Body of pancreas (tissue), 4 donors: ENCODE data around the gene MED27. TPM values are rescaled to one million over a fixed set of nuclear protein-coding genes. Genes with fewer than 3 reads are reported as not detected.

Source experiments
- ATAC-seq: fragments of 150-250 bp; one replicate; pipeline ENCODE4 v1.9.1; 2016
- DNase-seq, 4 donors: peaks; one replicate each; pipeline ENCODE4 v3.0.0-alpha.2; 2019
- H3K27ac ChIP-seq, 4 donors: fragments of 200-600 bp; sonication (generic); 1 replicate in 3 of 4; 2 replicates in 1 of 4; pipeline versions ENCODE4 v1.5.1 to v1.6.1; 2016 to 2019; ENCODE audit warnings: mild to moderate bottlenecking in 1 of 4, mixed read lengths in 1 of 4, moderate library complexity in 1 of 4
- H3K27me3 ChIP-seq, 2 donors: fragments of 200-600 bp; sonication (generic); one replicate each; pipeline ENCODE4 v1.6.0; 2016; ENCODE audit warnings: mild to moderate bottlenecking in 1 of 2
- H3K36me3 ChIP-seq, 2 donors: fragments of 200-600 bp; sonication (generic); replicated peaks in 1 of 2; 2 replicates each; pipeline ENCODE4 v1.5.1; 2016; ENCODE audit warnings: low read depth in 2 of 2; ENCODE audit not compliant: insufficient read depth in 1 of 2
- H3K4me1 ChIP-seq: fragments of 200-600 bp; sonication (generic); one replicate; pipeline ENCODE4 v1.6.0; 2016
- H3K4me3 ChIP-seq, 2 donors: fragments of 200-600 bp; sonication (generic); 1 replicate in 1 of 2; 2 replicates in 1 of 2; pipeline ENCODE4 v1.5.1; 2016 to 2019
- H3K9me3 ChIP-seq, 3 donors: fragments of 200-600 bp; sonication (generic); 1 replicate in 2 of 3; 2 replicates in 1 of 3; pipeline ENCODE4 v1.5.1; 2016
- CTCF ChIP-seq, 7 experiments: fragments of 450-650 bp in 4 of 7; fragments of 200-600 bp in 3 of 7; sonication (generic) in 3 of 7; IDR thresholded peaks; one replicate each; pipeline ENCODE4 v1.5.1; 2016 to 2019; ENCODE audit warnings: antibody characterized with exemption in 7 of 7
- POLR2A ChIP-seq, 3 donors: fragments of 450-650 bp; IDR thresholded peaks; one replicate each; pipeline ENCODE4 v1.6.1; 2016; ENCODE audit warnings: antibody characterized with exemption in 3 of 3, mild to moderate bottlenecking in 2 of 3
- WGBS, 2 donors: methylation state at CpG; one replicate each; pipeline ENCODE4 v1.1.5; 2017; 5-methylcytosine and 5-hydroxymethylcytosine counted together
- intact Hi-C: fragments of 100-400 bp; cut with DNase I; formaldehyde crosslinking; loops from one replicate; pipeline ENCODE4 v1.15.1; 2023
- total RNA-seq, 2 donors: library from RNA; depleted of rRNA; stranded (reverse); fragments of >200 nt; gene quantifications; one replicate each; pipeline ENCODE4 v1.1.0, GENCODE V29; 2016

The MED27 gene
- total RNA-seq, 2 donors from 2014 or later, result 3.4 to 11.5 TPM

DNA sequence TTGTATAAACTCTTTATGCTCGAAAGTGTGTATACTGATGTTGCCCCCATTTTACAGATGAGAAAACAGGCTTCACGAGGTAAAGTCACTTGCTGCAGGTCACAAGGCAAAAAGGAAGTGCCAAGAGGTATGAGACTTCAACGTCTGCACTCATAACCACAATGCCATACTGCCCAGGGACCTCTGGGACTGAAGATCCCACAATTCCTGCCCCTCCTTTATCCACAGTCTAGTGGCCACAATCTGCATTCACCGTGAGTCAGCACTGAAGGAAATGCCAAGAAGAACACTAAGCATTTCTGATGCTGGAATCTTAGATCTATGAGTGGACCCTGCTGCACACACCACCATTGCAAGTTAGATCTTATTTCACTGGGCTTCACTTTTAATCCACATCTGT, 37.3 kb downstream of the MED27 start:
- H3K4me1 ChIP-seq, result peaks cover 7% of the 10 kb centered on the region
- no peak overlapping the region for H3K27ac ChIP-seq
- no peaks in the 10 kb centered on the region for H3K27me3 ChIP-seq
- H3K4me3 ChIP-seq, result no peak overlapping the region
- 76 to 89% methylated on average over 4 of the region's 4 CpGs for WGBS, 2 donors
- ATAC-seq, result no peak
- no peak for DNase-seq
- intact Hi-C loops, result no loop called here
- TF ChIP-seq CTCF (IDR thresholded peaks at IDR 0.05), result no peak
- no peak for TF ChIP-seq POLR2A (IDR thresholded peaks at IDR 0.05)
- H3K36me3 ChIP-seq, result no peaks in the 10 kb centered on the region
- no peaks in the 10 kb centered on the region for H3K9me3 ChIP-seq

DNA sequence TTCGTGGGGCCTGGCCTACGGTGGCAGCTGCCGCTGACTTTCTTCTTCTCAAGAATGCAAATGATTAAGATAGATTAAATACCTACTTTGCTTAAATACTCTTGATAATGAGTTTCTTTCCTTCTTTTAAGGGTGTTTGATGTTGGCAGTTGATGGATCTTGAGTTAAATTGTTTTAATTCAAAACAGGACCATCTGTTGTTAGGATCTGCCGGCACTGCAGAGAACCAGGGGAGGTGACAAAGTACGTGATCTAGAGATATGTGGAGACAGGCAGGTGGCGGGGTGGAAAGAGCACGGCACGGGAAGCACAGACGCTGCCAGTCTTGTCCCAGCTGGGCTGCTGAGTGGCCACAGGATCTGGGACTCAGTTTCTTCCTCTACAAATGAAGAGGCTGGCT, 37.9 kb downstream of the MED27 start:
- H3K4me3 ChIP-seq, result no peak overlapping the region
- TF ChIP-seq CTCF (IDR thresholded peaks at IDR 0.05) (no peak), POLR2A (IDR thresholded peaks at IDR 0.05) (no peak)
- no peaks in the 10 kb centered on the region for H3K9me3 ChIP-seq
- H3K27ac ChIP-seq, result no peak overlapping the region
- H3K36me3 ChIP-seq, result no peaks in the 10 kb centered on the region
- peak in 1 of 4 donors; percentile 34 for DNase-seq
- WGBS, 2 donors, result 47 to 51% methylated on average over 9 of the region's 9 CpGs
- no peaks in the 10 kb centered on the region for H3K27me3 ChIP-seq
- peaks cover 7% of the 10 kb centered on the region for H3K4me1 ChIP-seq
- intact Hi-C loops, result no loop called here
- no peak for ATAC-seq

GRCh38 chr9:132040808-132041207, 38.9 kb downstream of the MED27 start:
- WGBS, 2 donors, result 85 to 94% methylated on average over 5 of the region's 5 CpGs
- DNase-seq, result no peak

GRCh38 chr9:132040246-132040645, 39.4 kb downstream of the MED27 start:
- WGBS, 2 donors, result 85 to 90% methylated on average over 10 of the region's 10 CpGs
- H3K27me3 ChIP-seq, result no peaks in the 10 kb centered on the region
- H3K36me3 ChIP-seq, result no peaks in the 10 kb centered on the region
- ATAC-seq (no peak), DNase-seq (no peak)
- no peak overlapping the region for H3K27ac ChIP-seq
- H3K4me3 ChIP-seq, result no peak overlapping the region
- TF ChIP-seq POLR2A (IDR thresholded peaks at IDR 0.05) (no peak), CTCF (IDR thresholded peaks at IDR 0.05) (no peak)
- intact Hi-C loops, result no loop called here
- no peaks in the 10 kb centered on the region for H3K9me3 ChIP-seq
- H3K4me1 ChIP-seq, result peaks cover 7% of the 10 kb centered on the region

More at GRCh38 chr9:132040808-132041207, 38.9 kb downstream of the MED27 start:
- no peaks in the 10 kb centered on the region for H3K36me3 ChIP-seq
- intact Hi-C loops, result no loop called here
- ATAC-seq, result no peak
- H3K27me3 ChIP-seq, result no peaks in the 10 kb centered on the region
- H3K27ac ChIP-seq, result no peak overlapping the region
- H3K4me1 ChIP-seq, result peaks cover 7% of the 10 kb centered on the region
- H3K4me3 ChIP-seq, result no peak overlapping the region
- no peaks in the 10 kb centered on the region for H3K9me3 ChIP-seq
- TF ChIP-seq POLR2A (IDR thresholded peaks at IDR 0.05) (no peak), CTCF (IDR thresholded peaks at IDR 0.05) (no peak)

GRCh38 chr9:132039284-132039683, 40.4 kb downstream of the MED27 start:
- ATAC-seq (no peak), DNase-seq (no peak)
- 88 to 95% methylated on average over 9 of the region's 9 CpGs for WGBS, 2 donors
- intact Hi-C loops, result no loop called here
- TF ChIP-seq CTCF (IDR thresholded peaks at IDR 0.05) (no peak), POLR2A (IDR thresholded peaks at IDR 0.05) (no peak)
- Histone ChIP-seq H3K27ac (no peak overlapping the region), H3K9me3 (no peaks in the 10 kb centered on the region), H3K27me3 (no peaks in the 10 kb centered on the region), H3K4me1 (peaks cover 7% of the 10 kb centered on the region), H3K4me3 (no peak overlapping the region), H3K36me3 (no peaks in the 10 kb centered on the region)
